Gastrocnemius medialis (tissue), 4 donors: Measurements from ENCODE around the gene PXMP2.

ENCODE experiments used
- CTCF ChIP-seq, 5 experiments: fragments of 450-650 bp in 3 of 5; fragments of 200-600 bp in 2 of 5; sonication (generic) in 2 of 5; IDR thresholded peaks in 4 of 5; conservative IDR thresholded peaks in 1 of 5; 1 replicate in 4 of 5; 2 replicates in 1 of 5; pipeline ENCODE4 v1.5.1; 2016 to 2019; ENCODE audit warnings: antibody characterized with exemption in 5 of 5, mild to moderate bottlenecking in 3 of 5, moderate library complexity in 3 of 5
- POLR2A ChIP-seq, 2 donors: fragments of 450-650 bp; IDR thresholded peaks; one replicate each; pipeline ENCODE4 v1.6.1; 2017; ENCODE audit warnings: antibody characterized with exemption in 2 of 2, mild to moderate bottlenecking in 2 of 2, moderate library complexity in 2 of 2

- TF ChIP-seq CTCF (IDR thresholded peaks at IDR 0.05 in 4 of 5, conservative IDR thresholded peaks at IDR 0.05 in 1 of 5) (no peak), POLR2A (IDR thresholded peaks at IDR 0.05) (no peak)
Measured at GRCh38 chr12:132710043-132710404, 22.6 kb downstream of the PXMP2 start.
